Endothelial cell of hepatic sinusoid (primary cell): ENCODE results near the gene FTSJ3.

Experiments
- in situ Hi-C: cut with HindIII; loops from 2 replicates; pipeline ENCODE4 v1.10.0; 2017; ENCODE audit warnings: low sequenced_read_pairs

FTSJ3 gene

GRCh38 chr17:63790057-63790456, 37.4 kb downstream of the FTSJ3 start:
- in situ Hi-C loops: no loop called here

GRCh38 chr17:63786971-63787711, 40.3 kb downstream of the FTSJ3 start:
- in situ Hi-C loops: no loop called here

DNA sequence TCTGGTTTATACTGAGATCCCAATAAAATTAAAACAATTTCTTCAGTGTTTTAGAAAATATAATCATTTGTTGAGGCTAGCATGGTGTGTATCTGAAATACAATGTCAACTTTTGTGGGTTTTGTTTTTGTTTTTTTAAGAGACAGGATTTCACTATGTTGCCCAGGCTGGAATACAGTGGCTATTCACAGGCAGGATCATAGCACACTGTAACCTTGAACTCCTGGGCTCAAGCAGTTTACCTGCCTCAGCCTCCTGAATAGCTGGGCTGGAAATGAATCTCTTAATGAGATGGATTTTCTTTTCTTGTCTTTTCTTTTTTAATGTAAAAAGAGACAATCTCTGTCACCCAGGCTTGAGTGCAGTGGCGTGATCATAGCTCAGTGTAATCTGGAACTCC, 41.3 kb downstream of the FTSJ3 start:
- in situ Hi-C loops: no loop called here

- in situ Hi-C loops: no loop called here
Measured at GRCh38 chr17:63785556-63785955, 41.9 kb downstream of the FTSJ3 start.

- in situ Hi-C loops: loop anchor here (5.0 kb wide), 2 partner anchors 34 to 36 kb away; no protein-coding TSS in a partner anchor
Measured at GRCh38 chr17:63783522-63783921, 43.9 kb downstream of the FTSJ3 start.

GRCh38 chr17:63780928-63781327, 46.5 kb downstream of the FTSJ3 start:
- in situ Hi-C loops: loop anchor here (5.0 kb wide), 2 partner anchors 34 to 36 kb away; no protein-coding TSS in a partner anchor

- in situ Hi-C loops: loop anchor here (5.0 kb wide), 2 partner anchors 33 to 37 kb away; no protein-coding TSS in a partner anchor
Measured at GRCh38 chr17:63780507-63780906, 47.0 kb downstream of the FTSJ3 start.

GRCh38 chr17:63775420-63775819, 52.0 kb downstream of the FTSJ3 start:
- in situ Hi-C loops: no loop called here

DNA sequence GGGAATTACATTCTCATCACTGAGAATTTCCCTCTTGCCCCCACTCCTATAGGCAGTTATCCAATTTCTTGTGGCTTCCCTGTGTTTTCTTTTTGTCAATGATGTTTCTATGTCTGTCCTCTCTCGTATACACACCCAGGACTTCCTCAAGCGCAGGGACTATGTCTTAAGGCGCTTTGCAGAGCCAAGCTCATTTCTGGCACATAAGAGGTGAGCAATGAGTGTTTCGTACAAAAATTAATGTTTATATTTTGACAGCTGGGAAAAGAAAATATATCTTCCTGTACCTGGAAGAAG, 52.5 kb downstream of the FTSJ3 start:
- in situ Hi-C loops: no loop called here

DNA sequence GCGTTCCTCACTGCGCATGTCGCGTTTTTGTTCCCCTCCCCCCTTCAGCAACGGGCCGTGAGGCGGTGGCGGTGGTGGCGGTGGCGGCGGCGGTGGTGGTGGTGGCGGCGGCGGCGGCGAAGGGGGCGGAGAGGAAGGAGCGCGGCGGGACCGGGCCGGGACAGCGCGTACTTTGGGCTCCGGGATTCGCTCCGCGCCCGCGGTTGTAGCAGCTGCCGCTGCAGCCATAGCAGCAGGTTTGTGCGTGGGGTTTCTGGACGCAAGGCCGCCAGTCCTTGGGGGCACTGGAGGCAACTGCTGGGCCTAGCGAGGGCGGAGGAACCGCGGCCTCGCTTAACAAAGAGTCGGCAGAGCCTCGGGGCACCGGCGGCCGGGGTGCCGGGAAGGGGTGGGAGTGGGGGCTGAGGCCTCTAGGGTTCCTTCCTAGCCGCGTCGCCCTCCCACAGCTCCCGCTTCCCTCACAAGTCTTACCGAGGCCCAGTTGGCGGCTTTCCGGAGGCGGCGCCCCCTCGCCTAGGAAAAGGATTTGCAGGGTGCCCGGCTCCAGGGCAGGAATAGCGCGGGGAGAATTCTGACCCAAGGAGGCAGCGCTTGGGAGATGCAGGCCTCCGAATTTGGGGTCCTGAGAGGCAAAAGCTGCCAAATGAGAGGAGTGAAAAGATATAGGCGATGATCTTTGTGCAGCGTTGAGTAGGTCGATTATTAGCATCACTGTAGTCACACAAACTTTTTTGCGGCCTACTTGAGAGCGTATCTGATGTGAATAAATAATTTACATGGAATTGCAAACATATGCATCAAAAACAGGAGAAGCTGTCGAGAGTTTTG, 53.1 kb downstream of the FTSJ3 start, which contains the start of gene DDX42:
DDX42 (plus strand) TSS at position 30 of the 828 bp plus-strand sequence. CDS start 12,880 bp downstream, outside the sequence.
- in situ Hi-C loops: no loop called here

DNA sequence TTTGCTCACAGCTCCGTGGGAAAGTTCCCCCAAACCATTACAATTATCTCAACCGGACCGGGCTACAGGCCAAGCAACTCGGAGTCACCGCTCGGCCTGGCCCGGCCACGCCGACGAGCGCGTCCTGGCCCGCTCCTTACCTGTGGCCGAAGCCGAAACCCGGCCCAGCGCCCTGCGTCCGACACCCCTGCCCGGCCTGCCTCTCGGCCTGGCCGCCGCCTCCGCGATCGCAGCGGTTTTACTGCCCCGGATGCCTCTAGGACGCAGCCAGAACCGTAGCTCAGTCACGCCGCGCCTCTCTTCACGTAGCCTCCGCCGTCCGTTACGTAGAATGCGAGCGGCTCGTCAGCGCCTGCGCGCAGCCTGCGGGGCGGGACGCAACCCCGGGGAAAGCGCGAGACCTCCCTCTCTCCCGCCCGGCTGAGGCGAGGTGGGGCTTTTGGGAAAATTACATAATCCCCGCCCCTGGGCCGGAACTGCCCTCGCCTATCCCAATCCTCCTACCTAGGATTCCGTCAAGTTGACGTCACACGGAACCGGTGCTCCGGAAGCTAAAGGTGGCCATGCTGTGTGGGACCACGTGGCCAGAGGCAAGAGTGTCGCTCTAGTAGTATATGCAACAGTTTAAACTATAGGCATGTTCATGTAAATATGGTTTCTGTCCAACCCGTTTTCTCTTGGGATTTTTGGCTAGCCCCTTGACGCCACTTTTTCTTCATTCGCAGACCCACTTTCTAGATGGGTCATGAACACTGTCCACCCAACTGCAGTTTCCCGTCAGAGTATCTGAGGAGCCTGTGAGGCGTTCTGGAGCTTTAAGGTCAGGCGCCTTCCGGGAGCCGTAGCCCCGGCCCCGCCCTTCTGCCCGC, 54.0 kb downstream of the FTSJ3 start, which contains the start of gene CCDC47:
CCDC47 (minus strand) TSS at position 326 of the 869 bp plus-strand sequence. CDS start 7,422 bp downstream, outside the sequence.
- in situ Hi-C loops: no loop called here

DNA sequence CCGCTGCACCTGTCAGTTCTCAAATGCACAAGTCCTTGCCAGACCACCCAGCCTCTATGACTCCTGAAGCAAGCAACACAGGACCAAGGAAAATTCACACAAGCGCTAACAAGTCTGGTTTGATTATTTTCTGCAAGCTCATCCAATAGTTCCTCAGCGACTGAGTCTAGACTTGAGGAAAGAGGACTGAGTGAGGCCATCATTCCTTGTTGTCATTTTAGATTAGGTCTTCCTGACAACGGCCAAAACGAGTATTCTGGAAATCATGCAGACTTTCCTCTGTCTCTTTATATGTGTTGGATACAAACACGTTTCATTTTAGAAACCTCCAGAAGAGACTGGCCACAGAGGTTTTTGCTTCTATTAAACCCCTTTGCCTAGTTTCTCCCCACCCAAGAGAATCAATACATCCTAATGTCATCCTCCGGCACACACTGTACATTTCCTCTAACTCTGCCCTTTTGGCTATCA, 54.6 kb downstream of the FTSJ3 start:
- in situ Hi-C loops: no loop called here
